NOMO-1 treated with dmso at 0.1 percent for 144 hours (cell line): ENCODE data around the gene TMEM91.
A peak's percentile ranks its signal among the peaks of the same experiment; 100 is the strongest.

Experiments
- DNase-seq: peaks from one replicate; lab custom pipeline; 2025; ENCODE audit not compliant: unreplicated experiment; lab: John Stamatoyannopoulos, UW

Gene TMEM91

DNA sequence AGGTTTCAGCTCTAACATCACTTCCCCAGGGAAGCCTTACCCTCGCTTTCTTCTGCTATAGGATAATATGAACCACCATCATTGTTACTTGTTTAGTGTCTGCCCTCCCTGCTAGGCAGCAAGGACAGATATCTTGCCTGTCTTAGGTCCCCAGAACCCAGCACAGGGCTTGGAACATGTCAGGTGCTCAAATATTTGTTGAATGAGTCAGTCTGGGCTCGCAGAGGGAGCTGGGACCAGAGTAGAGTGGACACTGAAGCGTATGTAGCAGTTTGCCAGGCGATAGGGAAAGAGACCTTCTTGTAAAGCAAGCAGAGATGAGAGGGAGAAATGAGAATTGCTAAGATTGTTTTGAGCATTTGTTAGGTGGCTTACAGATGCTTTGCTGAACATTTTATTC is 33.0 kb downstream of the TMEM91 start:
- DNase-seq = no peak

DNA sequence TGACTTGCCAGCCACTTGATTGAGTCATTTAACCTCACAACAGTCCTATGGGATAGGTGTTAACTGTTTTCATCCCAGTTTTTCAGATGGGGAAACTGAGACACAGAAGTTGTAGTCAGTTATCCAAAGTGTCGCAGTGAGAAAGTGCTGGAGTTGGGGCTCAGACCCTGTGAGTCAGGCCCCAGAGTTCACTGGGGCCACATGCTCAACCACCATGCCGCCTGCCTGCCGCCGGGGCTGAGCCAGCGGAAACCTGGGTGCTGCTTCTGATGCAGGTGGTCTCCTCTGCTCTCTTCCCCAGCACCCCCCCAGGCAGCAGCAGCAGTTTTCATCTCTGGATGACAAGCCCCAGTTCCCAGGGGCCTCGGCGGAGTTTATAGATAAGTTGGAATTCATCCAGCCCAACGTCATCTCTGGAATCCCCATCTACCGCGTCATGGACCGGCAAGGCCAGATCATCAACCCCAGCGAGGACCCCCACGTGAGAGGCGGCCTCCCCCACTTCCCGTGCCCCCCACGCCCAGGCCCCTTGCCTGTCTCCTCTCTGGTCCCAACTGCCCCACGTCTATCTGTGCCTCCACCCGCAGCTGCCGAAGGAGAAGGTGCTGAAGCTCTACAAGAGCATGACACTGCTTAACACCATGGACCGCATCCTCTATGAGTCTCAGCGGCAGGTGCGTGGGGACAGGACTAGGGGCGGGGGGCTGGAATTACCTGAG is 34.2 kb downstream of the TMEM91 start:
- DNase-seq = no peak

DNA sequence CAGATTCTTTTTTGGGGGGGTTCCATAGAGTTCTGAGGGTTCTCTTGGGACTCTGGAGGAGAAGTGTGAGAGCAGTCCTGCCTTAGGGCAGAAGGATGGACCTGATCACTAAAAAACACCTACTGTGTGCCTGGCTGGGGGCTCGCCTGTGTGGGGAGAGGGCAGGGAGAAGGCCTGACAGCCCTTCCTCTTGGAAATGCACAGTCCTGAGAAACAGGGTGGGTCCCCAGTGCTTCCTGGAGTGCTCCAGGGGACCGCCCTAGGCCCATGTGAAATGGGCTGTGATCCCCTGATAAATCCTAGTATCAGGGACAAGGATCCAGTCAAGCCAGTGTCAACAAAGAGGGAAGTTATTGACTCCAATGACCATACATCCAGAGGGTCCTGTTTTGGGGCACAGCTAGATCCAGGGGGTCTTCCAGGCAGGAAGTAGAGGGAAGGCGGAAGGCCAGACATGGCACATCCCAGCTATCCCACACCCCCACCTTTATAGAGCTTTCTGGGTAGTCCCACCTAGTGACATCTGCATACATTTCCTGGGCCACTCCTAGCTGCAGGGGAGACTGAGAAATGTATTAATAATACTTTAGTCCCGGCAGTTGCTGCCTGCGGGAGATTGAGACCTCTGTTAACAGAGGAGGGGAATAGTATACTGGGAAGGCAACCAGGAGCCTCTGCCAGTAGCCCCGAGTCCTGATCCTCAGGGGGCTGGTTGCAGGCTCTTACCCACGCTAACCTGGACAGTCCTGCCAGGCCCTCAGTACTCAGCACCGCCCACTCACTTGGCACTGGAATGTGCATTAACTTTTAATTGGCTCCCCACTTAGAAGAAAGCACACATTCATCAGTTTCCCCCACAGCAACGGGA is 35.0 kb downstream of the TMEM91 start:
- DNase-seq = no peak

DNA sequence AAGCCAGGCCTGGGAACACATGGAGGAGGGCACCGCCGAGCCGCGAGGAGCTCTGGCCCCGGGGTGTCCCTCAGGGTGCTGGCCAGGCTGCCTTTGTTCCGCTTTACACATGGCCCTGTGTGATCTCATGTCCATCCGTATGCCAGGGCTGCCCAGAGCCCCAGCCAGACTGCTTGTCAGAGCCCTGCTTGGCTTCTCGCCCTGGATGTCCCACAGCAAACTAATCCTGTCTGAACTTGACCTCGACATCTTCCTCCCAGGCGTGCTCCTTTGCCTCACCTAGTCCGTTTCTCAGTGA is 35.6 kb downstream of the TMEM91 start:
- DNase-seq = no peak

DNA sequence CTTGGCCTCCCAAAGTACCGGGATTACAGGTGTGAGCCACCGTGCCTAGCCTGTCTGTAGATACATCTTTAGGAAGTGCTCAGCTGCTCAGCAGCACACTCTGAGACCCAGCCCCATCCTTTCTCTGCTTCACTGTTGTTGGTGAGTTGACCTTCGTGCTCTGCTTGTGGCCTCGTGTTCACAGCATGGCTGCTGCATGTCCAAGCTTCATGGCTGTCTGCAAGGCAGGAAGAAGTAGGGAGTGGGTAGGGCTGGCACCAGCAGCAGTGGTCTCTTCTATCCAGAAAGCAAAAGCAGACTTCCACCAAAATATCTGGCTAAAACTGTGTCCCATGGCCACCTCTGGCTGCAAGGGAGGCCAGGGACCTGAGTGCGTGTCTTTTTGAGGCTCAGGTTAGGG is 36.6 kb downstream of the TMEM91 start:
- DNase-seq = no peak

DNA sequence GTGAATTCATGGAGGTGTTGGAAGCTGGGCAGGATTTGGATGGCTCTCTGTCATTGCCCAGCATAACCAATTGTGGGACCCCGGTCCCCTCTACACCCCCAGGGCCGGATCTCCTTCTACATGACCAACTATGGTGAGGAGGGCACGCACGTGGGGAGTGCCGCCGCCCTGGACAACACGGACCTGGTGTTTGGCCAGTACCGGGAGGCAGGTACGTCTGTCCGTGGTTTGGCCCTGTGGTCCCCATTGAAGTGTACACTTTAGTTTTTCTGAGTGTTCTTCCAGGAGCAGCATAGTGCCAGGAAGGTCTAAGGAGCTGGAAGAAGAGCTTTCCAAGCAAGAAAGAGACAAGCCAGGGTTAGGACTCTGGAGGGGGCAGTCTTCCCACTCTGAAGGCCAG is 37.6 kb downstream of the TMEM91 start:
- DNase-seq = no peak

DNA sequence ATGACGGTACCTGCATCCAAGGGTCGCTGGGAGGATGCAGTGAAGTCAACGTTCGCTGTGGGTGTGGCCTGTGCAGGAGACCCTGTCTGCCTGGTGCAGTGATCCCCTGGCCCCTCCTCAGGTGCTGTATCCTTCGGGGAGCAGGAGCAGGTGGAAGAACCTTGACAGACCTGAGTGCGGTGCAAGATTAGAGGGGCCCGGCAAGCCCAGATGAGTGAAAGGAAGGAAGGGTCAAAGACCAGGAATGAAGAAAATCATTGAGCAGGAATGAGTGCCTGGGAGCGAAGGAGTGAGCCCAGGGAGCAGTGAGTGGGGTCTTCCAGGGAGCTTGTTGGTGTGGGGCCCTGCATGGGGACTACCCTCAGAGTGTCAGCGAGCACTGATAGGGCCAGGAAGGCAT is 38.1 kb downstream of the TMEM91 start:
- no peak for DNase-seq

DNA sequence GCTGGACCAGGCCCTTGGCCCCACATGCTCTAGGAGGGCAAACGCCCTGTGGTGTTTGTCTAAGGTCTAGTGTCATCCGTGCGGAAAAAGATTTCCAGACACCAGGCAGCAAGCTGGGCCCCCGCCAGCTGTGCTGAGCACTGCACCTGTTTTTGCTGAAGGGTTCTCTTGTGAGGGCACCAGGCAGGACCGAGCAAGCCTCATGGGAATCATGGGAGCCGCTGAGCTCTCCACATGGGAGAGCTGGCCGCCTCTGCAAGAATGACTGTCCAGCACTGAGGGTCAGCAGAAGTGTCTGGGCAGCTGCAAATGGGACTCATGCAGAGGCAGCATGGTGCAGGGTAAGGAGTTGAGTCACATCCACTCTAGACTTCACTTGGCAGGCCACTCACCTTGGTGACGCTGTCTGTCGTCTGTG is 38.8 kb downstream of the TMEM91 start:
- DNase-seq = no peak

DNA sequence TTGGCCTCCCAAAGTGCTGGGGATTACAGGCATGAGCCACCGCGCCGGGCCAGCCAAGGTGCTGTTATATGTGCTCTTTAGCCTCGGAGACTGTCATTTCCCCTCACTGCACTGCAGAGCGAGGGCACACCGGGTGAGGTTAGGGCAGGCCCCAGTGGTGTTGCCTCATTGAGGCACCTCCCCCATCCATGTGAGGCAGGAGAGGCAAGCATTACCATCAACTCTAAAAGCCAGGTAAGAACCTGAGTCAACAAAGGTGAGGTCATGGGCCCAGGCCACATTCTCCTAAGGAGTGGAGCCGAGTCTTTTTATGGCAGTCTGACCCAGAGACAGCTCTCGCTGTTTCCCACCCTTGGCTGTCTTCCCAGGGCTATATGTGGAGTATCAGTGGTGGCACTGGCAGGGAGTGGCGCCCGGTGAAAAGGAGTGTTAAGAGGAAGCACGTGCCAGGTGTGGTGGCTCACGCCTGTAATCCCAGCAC is 39.9 kb downstream of the TMEM91 start:
- DNase-seq = no peak

DNA sequence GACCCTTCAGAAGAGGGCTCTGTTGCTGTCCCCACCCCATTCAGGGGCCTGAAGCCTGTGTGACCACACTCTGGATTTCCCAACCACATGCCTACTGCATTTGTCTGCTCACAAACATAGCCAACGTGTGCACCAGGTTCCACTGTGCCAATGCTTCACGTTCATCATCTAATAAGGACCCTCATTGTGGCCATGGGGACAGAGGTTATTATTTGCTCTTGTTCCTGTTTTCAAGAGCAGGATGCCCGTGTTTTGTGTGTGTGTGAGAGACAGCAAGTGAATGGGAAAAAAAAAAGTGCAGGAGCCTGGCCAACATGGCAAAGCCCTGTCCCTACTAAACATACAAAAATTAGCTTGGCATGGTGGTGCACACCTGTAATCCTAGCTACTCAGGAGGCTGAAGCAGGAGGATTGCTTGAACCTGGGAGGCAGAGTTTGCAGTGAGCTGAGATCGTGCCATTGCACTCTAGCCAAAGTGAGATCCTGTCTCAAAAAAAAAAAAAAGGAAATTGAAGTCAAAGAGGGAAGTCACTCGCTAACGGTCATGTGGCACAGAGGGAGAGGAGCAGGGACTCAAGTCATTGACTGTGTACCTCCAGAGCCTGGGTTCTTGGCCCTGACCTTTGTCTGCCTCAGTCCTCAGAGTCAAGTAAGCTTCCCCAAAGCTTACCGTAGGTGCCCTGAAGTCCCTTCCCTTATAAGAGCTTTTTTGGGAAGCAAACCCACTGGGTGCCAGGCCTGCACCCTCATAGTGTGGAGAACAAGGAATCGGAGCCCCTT is 44.0 kb downstream of the TMEM91 start:
- DNase-seq = peak; percentile 73

DNA sequence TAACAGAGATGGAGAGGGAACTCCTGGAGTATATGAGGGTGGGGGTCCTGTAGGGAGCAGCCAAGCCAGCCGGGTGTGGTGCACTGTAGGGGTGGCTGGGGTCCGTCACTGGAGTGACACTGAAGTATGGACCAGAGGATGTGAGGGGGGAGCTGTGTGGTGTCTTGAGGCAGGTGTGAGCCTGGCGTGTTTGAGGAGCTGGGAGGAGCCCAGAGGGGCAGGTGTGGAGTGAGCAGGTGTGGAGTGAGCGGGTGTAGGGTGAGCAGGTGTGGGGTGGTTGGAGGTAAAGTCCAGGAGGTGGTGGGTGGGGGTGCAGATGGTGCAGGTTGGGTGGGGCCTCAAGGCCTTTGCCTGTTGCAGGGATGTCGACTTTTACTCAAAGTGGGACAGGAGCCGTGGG is 45.0 kb downstream of the TMEM91 start:
- no peak for DNase-seq

DNA sequence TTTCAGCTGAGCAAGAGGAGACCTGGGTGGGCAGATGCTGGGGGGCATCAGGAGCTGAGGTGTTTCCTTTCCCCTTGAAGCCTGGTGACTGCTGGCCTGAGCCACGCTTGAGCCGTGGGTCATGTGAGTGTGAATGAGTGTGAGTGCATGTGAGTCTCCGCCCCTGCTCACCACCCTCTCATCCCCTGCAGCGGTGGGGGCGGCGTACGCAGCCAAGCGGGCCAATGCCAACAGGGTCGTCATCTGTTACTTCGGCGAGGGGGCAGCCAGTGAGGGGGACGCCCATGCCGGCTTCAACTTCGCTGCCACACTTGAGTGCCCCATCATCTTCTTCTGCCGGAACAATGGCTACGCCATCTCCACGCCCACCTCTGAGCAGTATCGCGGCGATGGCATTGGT is 45.6 kb downstream of the TMEM91 start:
- DNase-seq = no peak

DNA sequence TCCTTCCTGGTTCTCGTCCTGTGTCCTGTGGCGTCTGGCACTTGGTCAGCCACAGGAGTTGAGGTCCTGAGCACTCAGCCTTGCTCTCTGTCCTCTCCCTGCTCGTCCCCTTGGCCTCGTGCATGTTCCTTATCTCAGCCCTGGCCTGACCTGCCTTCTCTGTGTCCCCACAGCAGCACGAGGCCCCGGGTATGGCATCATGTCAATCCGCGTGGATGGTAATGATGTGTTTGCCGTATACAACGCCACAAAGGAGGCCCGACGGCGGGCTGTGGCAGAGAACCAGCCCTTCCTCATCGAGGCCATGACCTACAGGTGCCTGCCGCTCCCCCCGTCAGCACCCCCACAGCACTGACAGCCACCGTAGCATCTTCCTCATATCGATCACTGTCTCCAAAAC is 46.1 kb downstream of the TMEM91 start:
- no peak for DNase-seq

DNA sequence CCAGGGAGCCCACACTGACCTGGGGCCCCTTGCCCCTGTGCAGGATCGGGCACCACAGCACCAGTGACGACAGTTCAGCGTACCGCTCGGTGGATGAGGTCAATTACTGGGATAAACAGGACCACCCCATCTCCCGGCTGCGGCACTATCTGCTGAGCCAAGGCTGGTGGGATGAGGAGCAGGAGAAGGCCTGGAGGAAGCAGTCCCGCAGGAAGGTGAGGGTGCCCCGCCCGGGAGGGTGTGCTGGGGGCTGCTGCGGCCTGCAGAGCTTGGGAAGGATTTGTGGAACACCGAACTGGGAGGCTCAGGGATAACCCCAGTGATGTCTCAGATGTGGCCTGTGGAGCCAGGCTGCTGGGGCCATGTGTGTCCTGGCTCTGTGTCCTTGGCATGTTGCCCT is 46.6 kb downstream of the TMEM91 start:
- DNase-seq = no peak

DNA sequence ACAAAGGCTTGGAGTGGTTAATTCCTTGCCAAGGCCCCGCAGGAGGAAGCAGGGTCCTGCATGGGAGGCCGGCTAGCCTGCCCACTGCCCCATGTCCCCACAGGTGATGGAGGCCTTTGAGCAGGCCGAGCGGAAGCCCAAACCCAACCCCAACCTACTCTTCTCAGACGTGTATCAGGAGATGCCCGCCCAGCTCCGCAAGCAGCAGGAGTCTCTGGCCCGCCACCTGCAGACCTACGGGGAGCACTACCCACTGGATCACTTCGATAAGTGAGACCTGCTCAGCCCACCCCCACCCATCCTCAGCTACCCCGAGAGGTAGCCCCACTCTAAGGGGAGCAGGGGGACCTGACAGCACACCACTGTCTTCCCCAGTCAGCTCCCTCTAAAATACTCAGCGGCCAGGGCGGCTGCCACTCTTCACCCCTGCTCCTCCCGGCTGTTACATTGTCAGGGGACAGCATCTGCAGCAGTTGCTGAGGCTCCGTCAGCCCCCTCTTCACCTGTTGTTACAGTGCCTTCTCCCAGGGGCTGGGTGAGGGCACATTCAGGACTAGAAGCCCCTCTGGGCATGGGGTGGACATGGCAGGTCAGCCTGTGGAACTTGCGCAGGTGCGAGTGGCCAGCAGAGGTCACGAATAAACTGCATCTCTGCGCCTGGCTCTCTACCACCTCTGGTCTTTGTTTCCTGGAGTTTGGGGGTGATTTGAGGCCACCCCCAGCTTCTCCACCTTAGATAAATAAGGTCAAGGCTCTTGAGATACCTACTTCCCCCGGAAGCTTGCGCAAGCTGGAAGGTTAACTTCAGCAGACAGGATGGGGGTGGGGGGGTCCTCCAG is 48.2 kb downstream of the TMEM91 start:
- DNase-seq = peak; percentile 15

DNA sequence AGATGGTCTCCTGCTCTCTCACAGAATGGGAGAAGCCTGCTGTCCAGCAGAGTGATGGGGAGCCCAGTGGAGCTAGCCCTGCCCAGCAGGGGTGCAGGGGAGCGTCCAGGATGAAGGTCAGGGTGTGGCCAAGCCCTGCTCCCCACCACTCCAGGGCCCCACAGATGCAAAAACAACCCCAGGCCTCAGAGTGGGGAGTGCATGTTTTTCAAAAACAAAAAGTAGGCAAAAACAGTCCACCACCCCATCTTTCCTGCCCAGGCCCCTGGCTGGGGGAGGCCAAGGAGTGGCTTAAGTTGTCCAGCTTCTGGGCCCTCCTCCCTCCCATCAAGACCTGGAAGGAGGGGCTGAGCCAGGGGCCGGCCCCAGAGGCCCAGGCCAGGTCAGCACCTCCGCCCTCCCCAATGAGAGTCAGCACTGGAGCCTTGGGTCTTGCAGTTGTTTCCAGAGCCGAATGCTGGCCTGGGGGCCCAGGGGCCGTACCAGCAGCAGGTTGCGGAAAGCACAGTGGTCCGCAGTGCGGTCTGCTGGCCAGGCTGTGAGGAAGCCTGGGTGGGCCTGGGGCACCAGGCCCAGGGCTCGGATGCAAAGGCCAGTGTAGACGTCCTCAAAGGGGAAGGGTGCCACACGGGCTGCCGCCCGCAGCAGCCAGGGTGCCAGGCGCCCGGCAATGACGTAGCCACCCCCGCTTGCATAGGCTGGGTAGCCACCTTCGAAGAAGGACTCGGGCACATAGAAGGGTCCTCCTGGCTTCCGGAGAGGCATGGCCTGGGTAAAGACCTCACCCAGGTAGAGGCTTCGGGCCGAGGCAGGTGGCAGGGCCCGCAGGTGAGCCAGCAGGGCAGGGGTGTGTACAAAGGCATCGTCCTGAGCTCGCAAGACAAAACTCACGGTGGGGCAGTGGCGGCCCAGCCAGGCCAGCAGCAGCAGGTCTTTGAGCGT is 49.1 kb downstream of the TMEM91 start:
- no peak for DNase-seq

DNA sequence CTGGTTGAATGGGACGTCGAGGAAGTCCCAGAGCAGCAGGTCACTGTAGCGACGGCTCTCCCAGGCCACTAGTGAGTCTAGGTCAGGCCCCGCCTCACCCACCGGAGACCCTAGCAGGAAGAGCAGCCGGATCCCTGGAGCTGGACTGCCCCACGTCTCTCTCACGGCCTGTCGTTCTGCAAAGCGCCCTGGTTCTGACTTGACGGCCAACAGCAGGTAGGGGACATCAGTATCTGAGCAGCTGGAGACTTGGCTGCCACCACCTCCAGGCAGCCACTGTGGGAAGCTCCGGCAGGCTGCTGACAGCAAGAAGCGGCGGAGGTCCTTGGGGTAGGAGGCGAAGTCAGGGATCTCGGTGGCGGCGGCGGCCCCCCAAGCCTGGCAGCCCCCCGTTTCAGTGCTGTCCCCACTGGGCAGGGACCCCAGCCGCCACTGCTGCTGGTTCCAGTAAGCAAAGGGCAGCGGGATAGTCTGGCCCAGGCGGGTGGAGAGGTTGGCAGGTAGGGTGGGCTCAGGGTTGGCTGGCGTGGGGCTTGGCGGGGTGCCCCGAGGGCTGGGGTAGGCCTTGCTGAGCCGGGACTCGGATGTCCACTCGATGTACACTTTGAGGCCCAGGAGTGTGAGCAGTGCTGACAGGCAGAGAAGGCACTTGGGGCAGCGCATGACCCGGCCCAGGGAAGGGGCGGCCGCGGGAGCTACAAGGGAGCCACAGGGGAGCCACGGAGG is 49.9 kb downstream of the TMEM91 start:
- DNase-seq = no peak

DNA sequence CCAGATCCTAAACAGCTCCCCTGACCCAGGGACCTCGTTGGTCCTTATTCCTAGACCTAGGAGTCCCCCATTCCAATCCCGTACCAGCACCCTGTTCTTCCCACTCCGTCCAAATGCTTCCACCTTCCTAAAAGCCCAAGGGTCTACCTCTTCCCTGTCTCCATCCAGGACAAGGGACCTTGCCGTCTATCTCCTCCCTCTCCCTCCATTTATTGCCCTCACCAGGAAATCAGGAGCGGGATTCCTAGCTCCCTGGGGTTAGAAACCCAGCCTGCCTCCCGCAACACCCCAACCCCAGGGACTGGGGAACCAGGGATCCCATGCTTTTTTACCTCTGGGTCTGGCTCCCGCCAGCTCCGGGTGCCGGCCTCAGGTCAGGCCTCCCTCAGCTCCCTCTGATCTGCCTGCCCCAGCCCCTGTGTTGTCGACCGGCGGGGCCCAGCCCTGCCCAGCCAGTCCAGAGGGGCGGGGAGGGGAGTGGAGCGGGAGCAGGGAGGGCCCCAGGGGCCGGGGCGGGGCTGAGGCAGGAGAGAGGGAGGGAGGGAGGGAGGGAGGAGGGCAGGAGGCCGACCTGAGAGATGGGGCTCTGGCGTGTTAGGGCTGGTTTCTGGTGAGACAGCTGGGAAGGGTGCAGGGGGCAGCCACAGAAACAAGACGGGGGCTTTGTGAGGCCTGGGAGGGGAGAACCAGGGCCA is 50.8 kb downstream of the TMEM91 start, which contains the start of gene B3GNT8:
Gene B3GNT8, minus strand, starts transcription at position 423 of the 695 bp plus-strand sequence. CDS start 596 bp downstream, outside the sequence.
- peak; percentile 88 for DNase-seq
